GM10266 (cell line): ENCODE data around the gene DCLK2.

Experiments used
- DNase-seq: peaks from one replicate; pipeline ENCODE4 v3.0.0; 2012; ENCODE audit errors: extremely low spot score
- CTCF ChIP-seq: IDR thresholded peaks from 2 replicates; pipeline ENCODE4 v1.5.1; 2012; ENCODE audit warnings: mild to moderate bottlenecking, low read depth; ENCODE audit not compliant: control insufficient read depth, insufficient read depth; ENCODE audit errors: missing control alignments

The DCLK2 gene

GRCh38 chr4:150250998-150251651 is 172.9 kb downstream of the DCLK2 start:
- no peak for DNase-seq
- TF ChIP-seq CTCF: no peak

GRCh38 chr4:150251752-150252190 is 173.5 kb downstream of the DCLK2 start:
- no peak for DNase-seq
- no peak for TF ChIP-seq CTCF

- no peak for DNase-seq
- TF ChIP-seq CTCF: no peak
These were observed 174.1 kb downstream of the DCLK2 start for GRCh38 chr4:150252306-150252705.

- no peak for TF ChIP-seq CTCF
- no peak for DNase-seq
These were observed 174.5 kb downstream of the DCLK2 start for GRCh38 chr4:150252741-150253140.

GRCh38 chr4:150253416-150253815 is 175.2 kb downstream of the DCLK2 start:
- DNase-seq: no peak
- no peak for TF ChIP-seq CTCF

GRCh38 chr4:150253965-150254630 is 175.9 kb downstream of the DCLK2 start:
- TF ChIP-seq CTCF: no peak
- DNase-seq: no peak

- TF ChIP-seq CTCF: no peak
- DNase-seq: no peak
These were observed 177.5 kb downstream of the DCLK2 start for GRCh38 chr4:150255610-150256224.
